T-helper 22 cell (primary cell): Measurements from ENCODE around the gene ZGRF1.
"Not testable (repeated sequence)": the region's sequence is repeated elsewhere in the genome, so short reads cannot be mapped to it uniquely, and the experiment has no call there.

Experiments
- DNase-seq: peaks from one replicate; pipeline ENCODE4 v3.0.0-alpha.2; 2020; ENCODE audit warnings: low read depth

ZGRF1 gene

DNA sequence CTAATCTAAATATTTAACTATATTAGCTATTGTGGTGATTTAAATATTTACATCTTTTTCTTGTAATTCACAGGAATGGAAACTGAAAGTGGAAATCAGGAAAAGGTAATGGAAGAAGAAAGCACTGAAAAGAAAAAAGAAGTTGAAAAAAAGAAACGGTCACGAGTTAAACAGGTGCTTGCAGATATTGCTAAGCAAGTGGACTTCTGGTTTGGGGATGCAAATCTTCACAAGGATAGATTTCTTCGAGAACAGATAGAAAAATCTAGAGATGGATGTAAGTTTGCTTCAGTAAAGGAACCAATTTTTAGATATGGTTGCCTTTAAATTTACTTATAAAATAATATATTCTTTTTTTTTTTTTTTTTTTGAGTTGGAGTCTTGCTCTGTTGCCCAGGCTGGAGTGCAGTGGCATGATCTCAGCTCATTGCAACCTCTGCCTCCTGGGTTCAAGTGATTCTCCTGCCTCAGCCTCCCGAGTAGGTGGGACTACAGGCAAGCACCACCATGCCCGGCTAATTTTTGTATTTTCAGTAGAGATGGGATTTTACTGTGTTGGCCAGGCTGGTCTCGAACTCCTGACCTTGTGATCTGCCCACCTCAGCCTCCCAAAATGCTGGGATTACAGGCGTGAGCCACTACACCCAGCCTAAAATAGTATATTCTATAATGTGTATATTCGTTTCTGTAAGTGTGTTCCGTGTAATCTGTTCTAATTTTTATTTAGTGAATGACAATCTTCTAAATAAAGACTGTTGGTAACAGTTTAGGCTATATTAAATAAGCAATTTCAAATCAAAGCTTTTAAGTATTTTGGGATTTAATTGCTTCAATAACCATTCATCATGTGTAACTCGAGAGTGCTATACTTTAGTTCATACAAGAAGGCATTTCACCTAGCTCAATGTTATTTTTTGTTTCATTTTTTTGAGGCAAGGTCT is 8.2 kb upstream of the ZGRF1 start:
- not testable (repeated sequence) for DNase-seq

DNA sequence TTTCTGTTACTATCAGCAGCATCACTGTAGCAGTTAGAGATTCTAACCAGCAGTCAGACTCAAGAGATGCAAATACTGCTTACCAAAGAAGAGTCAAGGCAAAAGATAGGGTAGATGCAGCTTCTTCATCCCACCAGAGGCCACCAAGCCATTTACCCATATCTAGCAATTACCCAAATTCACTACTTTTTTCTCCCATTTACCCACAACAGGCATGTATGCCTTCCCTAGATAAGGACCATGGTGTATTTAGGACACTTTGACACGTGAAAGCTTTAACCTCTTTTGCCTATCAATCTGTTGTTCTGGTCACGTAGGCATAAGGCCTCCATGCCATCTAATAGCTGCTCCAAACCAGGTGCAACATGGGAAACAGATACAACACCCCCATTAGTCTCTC is 5.8 kb upstream of the ZGRF1 start:
- DNase-seq, result no peak

DNA sequence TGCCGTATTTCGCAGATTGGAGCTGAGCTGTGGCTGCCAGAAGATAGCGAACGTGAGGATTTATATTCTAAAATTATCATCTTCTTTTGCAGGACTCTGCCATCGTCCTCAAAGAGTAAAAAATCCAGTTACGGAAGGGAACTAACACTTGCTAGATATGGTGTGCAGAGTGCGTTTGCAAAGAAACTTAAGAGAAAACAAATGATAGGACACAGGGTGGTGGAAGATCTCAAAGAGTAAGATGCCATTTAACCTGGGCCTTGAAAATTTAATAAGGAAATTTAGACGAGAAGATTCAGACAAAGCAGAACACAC is 800 bp upstream of the ZGRF1 start:
- no peak for DNase-seq

DNA sequence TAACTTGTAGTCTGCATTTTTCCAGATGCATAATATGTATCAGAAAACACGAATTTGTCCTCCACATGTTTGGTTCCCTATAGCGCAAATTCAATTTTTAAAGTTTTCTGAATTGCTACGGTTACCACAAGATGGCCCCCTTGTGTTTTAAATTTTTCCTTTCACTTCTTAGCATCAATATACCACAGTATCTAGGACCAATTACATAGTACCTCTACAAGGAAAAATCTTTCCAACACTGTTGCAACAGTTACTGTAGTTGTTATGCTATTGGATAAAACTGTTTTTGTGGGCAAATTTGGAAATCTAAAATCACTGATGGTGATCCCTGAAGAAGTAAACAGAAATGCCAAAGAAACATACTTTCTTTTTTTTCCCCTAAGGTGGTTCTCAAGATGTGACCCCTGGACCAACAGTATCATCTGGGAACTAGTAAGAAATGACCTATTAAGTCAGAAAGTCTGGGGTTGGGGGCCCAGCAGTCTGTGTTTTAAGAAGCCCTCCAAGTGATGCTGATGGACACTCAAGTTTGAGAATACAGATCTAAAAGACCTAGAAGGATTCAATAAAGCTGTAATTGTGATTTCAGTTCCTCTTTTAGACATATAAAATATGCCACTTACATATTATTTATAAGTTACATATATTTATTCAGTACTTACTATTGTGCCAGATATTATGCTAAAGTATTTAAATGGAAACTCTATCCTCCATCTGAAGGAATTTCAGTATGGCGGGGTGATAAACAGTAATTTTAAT is 3.1 kb downstream of the ZGRF1 start:
- DNase-seq, result no peak

DNA sequence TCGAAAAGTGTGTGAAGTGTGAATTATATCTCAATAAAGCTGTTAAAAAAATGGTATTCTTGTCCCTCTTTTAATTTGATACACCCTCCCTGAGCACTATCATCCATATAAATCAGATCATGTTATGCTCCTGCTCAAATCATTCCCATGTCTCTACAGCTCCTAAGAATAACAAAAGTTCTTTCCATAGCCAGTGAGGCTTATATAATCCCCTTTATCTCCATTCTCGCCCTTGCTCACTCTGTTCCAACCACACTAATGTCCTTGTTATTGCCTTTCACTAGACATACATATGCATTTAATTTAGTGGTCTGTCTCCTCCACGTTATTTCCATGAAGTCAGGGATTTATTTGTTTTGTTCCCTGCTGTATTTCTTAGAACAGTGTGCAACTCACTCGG is 10.5 kb downstream of the ZGRF1 start:
- no peak for DNase-seq

DNA sequence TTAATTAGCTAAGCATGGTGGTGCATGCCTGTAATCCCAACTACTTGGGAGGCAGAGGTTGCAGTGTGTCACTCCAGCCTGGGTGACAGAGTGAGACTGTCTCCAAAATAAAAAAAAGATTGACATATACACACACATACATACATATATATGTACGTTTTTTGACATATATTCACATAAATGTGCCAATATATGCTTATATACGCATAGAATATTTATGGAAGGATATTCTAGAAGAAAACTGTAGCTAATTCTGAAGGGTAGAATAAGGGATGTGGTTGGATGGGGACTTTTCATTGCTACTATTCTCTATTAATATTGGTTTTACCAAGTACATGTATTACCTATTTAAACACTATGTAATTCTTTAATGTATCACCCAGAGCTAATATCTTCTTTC is 19.7 kb downstream of the ZGRF1 start:
- no peak for DNase-seq

DNA sequence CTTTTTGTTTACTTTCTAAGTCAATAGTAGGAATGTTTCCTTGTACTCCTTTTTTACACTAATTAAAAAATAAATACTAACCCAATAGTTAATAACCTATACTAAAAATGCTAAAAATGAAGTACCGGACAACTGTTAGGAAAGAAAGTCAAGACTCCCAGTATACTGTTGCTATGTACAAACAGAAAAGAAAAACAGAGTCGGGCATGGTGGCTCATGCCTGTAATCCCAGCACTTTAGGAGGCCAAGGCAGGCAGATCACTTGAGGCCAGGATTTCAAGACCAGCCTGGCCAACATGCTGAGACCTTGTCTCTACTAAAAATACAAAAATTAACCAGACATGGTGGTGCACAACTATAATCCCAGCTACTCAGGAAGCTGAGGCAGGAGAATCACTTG is 23.9 kb downstream of the ZGRF1 start:
- DNase-seq, result not testable (repeated sequence)

DNA sequence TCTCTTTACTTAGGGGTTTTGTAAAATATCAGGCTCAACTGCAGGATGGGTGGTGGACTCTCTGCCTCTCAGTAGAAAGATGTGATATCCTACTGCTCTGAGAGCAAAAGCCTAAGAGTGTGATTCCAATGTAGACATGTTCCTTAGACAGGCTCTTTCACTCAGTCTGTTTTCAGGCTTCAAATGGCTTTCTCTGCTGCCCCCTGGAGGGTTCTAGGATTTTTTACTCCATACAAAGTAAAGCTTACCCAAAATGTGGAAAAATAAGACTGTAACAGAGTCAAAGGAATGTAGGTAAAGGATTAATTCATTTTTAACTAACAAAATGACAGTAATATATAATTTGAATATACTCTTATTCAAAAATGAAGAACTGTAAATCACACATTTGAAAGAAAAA is 32.1 kb downstream of the ZGRF1 start:
- DNase-seq, result no peak

DNA sequence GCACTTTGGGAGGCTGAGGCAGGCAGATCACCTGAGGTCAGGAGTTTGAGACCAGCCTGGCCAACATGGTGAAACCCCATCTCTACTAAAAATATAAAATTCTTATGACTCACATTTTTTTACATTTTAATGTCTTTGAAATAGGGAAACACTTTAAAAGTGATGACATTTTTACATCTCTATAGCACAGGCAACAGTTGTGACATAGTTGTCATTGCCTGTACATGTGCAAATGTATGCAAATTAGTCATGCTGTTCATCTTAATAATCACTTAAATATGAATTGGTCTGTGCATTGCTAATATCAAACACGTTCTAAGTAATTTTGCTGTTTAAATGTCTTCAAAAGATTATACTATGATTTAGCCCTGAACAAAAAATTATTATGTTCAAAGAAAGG is 41.7 kb downstream of the ZGRF1 start:
- DNase-seq, result no peak

DNA sequence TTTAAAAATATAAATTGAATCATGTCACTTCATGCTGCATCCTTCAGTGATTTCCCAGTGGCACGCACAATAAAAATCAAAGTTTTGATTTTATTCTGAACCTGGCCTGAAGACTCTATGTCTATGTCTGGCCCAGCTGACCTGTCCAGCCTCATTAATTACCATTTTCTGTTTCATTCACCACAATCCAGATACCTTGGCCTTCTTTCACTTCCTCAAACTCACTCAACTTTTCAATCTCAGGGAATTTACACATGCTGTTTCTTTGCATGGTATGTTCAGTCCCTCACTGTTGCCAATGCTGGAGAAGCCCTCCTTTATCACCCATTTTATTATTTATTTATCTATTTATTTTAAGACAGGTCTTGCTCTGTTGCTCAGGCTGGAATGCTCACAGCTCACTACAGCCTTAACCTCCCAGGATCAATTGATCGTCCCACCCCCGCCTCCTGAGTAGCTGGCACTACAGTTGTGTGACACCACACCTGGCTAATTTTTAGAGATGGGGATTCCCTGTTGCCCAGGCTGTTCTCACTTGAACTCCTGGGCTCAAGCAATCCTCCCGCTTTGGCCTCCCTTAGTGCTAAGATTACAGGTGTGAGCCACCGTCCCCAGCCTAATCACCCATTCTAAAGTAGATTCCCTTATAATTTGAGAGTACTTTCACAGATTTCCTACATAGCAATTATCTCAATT is 43.1 kb downstream of the ZGRF1 start:
- DNase-seq, result no peak

DNA sequence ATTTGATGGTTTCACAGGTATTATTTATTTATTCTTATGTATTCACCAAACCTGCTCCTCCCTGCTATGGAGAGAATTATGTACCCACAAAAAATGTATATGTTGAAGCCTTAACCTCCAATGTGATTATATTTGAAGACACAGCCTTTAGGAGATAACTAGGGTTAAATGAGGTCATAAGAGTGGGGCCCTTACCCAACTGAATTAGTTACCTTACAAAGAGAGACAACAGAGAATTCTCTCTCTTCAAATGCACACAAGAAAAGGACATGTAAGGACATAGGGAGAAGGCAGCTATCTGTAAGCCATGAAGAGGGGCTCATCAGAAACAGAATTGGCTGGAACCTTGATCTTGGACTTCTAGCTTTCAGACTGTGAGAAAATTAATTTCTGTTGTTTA is 44.0 kb downstream of the ZGRF1 start:
- no peak for DNase-seq

DNA sequence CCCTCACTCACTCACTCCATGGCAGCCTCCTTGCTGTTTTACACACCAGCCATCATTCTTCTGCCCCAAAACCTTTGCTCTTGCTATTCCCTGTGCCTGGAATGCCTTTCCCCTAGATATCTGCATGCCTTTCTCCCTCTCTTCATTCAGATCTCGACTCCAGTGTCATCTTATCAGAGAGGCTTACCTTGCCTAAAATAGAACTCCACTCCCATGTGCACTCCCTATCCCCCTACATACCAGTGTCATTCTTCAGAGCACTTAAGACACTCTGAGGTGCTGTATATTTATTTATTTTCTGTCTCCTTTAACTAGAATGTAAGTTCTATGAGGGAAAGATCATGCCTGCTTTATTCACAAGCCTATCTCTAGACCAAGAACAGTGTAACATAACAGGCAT is 45.1 kb downstream of the ZGRF1 start:
- no peak for DNase-seq

DNA sequence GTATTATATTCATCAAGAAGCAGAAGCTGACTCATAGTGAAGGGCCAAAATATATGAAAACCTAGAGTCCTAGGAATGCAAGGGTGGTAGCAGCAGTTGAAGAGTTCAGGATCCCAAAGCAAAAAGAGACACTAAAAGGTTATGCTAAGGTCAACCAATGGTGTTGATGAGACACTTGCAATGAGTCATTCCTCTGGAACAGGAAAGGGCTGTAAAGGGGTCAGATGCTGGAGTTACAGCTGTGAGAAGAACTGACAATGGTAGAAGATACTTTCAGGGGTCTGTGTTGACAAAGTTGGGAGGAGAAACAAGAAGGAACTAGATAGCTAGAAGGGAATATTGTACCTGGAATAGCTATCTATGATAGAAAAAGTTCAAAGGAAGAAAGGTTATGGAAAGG is 47.5 kb downstream of the ZGRF1 start:
- no peak for DNase-seq

DNA sequence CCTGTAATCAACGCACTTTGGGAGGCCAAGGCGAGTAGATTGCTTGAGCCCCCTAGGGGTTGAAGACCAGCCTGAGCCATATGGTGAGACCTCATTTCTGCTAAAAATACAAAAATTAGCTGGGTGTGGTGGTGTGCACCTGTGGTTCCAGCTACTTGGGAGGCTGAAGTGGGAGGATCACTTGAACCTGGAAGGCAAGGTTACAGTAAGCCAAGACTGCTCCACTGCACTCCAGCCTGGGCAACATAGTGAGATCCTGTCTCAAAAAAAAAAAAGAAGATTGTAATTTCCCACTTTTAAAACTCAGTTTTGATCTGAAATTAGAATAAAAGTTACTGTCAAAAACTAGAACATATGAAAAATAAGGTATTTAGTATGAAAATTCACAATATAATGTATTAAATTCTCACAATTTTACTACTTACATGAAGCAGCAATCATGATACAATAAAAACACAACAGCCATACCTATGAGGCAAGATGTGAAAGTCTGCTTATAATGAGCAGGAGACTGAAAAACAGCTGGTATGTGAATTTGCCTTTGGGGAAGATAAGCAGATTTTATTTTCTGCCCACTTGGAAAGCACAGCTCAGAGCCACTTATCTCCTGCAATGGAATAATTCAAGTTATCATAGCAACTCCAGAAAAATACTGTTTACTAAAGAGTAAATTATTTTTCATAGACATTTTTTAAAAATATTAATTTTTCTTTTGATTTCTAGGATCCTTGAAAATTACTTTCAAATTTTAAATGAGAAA is 50.6 kb downstream of the ZGRF1 start:
- DNase-seq, result no peak

DNA sequence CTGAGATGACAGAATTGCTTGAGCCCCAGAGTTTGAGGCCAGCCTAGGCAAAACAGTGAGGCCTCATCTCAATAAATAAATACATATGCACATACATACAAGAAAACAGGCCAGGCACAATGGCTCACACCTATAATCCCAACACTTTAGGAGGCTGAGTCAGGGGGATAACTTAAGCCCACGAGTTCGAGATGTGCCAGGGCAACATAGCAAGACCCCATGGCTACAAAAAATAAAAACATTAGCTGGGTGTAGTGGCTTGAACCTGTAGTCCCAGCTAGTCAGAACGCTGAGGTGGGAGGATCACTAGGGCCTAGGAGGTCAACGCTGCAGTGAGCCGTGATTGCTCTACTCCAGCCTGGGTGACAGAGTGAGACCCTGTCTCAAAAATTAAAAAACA is 69.2 kb downstream of the ZGRF1 start:
- DNase-seq, result no peak

DNA sequence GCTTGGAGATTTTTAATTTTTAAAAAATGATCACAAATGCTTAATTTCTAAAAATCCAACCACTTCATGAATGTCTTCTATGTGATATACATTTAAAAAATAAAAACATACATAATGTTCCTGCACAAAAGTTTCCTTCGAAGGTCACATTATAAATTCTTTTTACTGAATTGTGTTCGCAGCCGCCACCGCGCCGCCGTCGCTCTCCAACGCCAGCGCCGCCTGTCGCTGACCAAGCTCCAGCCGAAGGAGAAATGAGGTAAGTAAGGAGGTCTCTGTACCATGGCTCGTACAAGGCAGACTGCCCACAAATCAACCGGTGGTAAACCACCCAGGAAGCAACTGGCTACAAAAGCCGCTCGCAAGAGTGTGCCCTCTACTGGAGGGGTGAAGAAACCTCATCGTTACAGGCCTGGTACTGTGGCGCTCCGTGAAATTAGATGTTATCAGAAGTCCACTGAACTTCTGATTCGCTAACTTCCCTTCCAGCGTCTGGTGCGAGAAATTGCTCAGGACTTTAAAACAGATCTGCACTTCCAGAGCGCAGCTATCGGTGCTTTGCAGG is 71.9 kb downstream of the ZGRF1 start:
- DNase-seq, result no peak

DNA sequence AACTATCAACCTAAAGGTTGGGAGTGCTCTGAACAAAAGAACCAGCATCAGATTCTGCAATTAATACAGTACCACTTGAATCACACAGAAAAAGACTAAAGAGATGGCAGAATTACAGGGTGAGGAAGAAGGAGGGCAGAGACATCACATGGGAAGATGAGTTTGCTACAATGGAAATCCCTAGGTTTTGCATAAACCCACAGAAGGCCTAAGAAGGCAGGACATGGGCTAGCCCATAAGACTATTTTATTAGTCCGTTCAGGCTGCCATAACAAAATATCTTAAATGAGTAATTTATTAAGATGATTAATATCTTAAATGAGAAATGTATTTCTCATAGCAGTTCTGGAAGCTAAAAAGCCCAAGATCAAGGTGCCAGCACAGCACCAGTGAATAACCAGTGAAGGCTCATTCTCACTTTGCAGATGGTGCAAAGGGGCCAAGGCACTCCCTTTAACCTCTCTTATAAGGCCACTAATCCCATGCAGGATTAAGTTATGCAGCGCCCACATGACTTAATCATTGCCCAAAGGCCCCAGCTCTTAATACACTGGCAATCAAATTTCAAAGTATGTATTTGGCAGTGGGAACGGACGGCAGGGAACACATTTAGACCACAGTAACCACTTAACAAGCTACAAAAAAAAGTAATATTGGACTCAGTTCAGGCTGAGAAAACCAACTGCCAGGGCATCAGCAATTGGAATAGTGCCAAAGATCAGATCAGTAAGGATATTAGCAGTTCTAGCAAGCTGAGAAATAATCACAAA is 73.1 kb downstream of the ZGRF1 start:
- DNase-seq, result no peak

DNA sequence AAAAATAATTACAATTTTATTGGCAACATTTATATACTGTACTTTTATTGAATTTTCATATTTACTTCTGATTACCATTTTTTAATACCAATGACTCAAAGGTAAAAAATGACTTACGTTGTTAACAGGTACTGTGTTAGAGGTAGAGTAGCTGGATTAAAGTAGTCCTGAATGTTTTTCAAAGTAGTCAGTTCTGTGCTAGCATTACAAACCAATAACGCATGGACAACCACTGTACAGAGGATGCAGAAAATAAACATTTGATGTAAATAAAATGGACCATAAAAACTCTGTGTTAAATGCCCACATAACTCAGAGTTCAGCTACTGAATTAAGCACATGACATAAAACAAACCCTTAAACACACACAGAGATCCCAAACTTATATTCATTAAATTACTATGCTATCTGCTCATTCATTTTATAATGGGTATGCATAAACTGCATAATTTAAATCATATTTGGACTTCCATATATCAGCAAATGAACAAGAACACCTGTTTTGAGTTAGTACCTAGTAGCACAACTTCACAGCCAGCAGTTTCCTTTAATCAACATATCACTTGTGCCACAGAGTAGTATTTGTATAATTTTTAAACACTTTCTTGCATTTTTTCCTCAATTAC is 74.3 kb downstream of the ZGRF1 start:
- no peak for DNase-seq

DNA sequence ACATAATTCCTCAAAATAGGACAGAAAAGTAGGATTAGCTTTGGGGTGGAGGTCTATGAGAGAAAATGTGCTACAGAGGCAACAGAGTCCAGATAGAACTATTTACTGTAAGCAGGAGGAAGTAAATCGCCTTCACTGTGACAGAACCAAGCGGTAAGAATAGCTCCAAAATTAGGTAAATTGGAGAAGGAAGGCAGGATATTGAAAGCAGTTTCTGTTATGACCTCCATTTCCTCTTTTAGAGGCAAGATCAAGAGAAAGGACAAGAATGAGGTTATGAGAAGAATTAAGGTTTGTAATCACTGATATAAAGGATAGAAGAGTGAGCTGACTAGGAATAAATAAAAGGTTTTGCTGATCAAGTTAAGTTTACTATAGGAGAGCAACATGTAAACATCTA is 76.6 kb downstream of the ZGRF1 start:
- no peak for DNase-seq

DNA sequence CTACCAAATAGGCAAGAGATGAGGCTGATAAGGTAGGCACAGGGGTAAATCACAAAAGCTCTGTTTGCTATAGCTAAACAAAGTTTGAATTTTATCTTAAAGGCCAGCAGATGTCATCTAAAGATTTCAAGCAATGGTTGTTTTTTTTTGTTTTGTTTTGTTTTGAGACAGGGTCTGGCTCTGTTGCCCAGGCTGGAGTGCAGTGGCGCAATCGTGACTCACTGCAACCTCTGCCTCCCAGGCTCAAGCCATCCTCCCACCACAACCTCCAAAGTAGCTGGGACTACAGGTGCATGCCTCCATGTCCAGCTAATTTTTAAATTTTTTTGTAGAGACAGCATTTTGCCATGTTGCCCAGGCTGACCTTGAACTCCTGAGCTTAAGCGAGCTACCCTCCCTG is 77.7 kb downstream of the ZGRF1 start:
- DNase-seq, result no peak
